ENCODE data around the gene OR51B4. TPM values are rescaled to one million over a fixed set of nuclear protein-coding genes. Genes with fewer than 3 reads are reported as not detected.

The OR51B4 gene
- total RNA-seq, 1 experiment from 2014 or later = 43.7 TPM

DNA sequence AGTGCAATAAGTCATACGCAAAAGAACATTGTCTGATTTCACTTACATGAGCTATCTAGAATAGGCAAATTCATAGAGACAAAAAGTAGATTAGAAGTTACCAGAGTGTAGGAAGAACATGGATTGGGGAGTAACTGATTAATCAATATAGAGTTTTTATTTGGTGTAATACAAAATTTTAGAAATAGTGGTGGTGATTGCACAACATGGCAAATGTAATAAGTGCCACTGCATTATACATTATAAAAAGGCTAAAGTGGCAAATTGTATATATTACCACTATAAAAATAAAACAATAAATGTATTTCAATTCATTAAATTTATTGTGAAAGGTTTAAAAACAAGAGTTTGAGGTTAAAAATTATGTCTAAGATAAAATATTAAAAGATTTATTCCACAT is 8.7 kb upstream of the OR51B4 start:
- POLR2A ChIA-PET = no interaction called here
- intact Hi-C loops (cut with micrococcal nuclease) = no loop called here
- Histone ChIP-seq H2AFZ (ENCODE audit: low read depth, low read length, poor library complexity, severe bottlenecking) (no peak overlapping the region), H3K27ac (ENCODE audit: low read depth, low read length) (no peak overlapping the region), H3K4me1 (ENCODE audit: control insufficient read depth in 1 of 2, insufficient read depth in 2 of 2, low read length in 2 of 2) (no peaks in the 10 kb centered on the region), H3K36me3 (ENCODE audit: control insufficient read depth in 1 of 2, insufficient read depth in 2 of 2, low read length in 2 of 2) (peaks cover 0 to 4% of the 10 kb centered on the region in 2 experiments; a peak in 2 of 4 replicates), H3K27me3 (ENCODE audit: insufficient read depth, low read length) (no peaks in the 10 kb centered on the region), H3K79me2 (ENCODE audit: insufficient read depth, low read length) (peaks cover 4% of the 10 kb centered on the region; the same call in 1 of the 2 replicates), H3K9me2 (ENCODE audit: insufficient read depth) (no peaks in the 10 kb centered on the region), H3K9ac (ENCODE audit: low read length) (no peak overlapping the region), H3K9me3 (ENCODE audit: control insufficient read depth in 1 of 2, insufficient read depth in 1 of 2, low read depth in 1 of 2, low read length in 2 of 2) (no peaks in the 10 kb centered on the region), H3K4me2 (ENCODE audit: low read length) (no peak overlapping the region), H3K4me3 (replicated peaks in 1 of 2; ENCODE audit: low read depth in 1 of 2, low read length in 2 of 2) (no peak overlapping the region), H4K20me1 (ENCODE audit: insufficient read depth) (0 out of 2 replicates have a peak, but pooled peaks cover 10% of the 10 kb centered on the region)
- CTCF ChIA-PET = no interaction called here
- BruUV-seq (replicated peaks) = no TSS peak
- no peak for ATAC-seq
- TF ChIP-seq SP1 (IDR thresholded peaks at IDR 0.05; ENCODE audit: low read depth) = no peak
- TF ChIP-seq RAD21 (IDR thresholded peaks at IDR 0.05; ENCODE audit: low read depth) = no peak
- TF ChIP-seq ZFX (IDR thresholded peaks at IDR 0.05) = no peak
- no peak for TF ChIP-seq ELF1 (IDR thresholded peaks at IDR 0.05; ENCODE audit: borderline replicate concordance, low read depth)
- TF ChIP-seq, protein P1, sequence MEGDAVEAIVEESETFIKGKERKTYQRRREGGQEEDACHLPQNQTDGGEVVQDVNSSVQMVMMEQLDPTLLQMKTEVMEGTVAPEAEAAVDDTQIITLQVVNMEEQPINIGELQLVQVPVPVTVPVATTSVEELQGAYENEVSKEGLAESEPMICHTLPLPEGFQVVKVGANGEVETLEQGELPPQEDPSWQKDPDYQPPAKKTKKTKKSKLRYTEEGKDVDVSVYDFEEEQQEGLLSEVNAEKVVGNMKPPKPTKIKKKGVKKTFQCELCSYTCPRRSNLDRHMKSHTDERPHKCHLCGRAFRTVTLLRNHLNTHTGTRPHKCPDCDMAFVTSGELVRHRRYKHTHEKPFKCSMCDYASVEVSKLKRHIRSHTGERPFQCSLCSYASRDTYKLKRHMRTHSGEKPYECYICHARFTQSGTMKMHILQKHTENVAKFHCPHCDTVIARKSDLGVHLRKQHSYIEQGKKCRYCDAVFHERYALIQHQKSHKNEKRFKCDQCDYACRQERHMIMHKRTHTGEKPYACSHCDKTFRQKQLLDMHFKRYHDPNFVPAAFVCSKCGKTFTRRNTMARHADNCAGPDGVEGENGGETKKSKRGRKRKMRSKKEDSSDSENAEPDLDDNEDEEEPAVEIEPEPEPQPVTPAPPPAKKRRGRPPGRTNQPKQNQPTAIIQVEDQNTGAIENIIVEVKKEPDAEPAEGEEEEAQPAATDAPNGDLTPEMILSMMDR (IDR thresholded peaks at IDR 0.05 in 2 of 3, conservative IDR thresholded peaks at IDR 0.05 in 1 of 3; ENCODE audit: borderline replicate concordance in 1 of 3, insufficient read depth in 1 of 3, low read depth in 2 of 3, low read length in 2 of 3) = no peak
- TF ChIP-seq JUND (IDR thresholded peaks at IDR 0.05) = no peak
- no peak for TF ChIP-seq EGR1 (IDR thresholded peaks at IDR 0.05; ENCODE audit: low read depth)
- TF ChIP-seq EZH2phosphoT487 (IDR thresholded peaks at IDR 0.05; ENCODE audit: borderline replicate concordance) = no peak
- no peak for TF ChIP-seq SRF (IDR thresholded peaks at IDR 0.05; ENCODE audit: low read depth)
- TF ChIP-seq, protein P2, sequence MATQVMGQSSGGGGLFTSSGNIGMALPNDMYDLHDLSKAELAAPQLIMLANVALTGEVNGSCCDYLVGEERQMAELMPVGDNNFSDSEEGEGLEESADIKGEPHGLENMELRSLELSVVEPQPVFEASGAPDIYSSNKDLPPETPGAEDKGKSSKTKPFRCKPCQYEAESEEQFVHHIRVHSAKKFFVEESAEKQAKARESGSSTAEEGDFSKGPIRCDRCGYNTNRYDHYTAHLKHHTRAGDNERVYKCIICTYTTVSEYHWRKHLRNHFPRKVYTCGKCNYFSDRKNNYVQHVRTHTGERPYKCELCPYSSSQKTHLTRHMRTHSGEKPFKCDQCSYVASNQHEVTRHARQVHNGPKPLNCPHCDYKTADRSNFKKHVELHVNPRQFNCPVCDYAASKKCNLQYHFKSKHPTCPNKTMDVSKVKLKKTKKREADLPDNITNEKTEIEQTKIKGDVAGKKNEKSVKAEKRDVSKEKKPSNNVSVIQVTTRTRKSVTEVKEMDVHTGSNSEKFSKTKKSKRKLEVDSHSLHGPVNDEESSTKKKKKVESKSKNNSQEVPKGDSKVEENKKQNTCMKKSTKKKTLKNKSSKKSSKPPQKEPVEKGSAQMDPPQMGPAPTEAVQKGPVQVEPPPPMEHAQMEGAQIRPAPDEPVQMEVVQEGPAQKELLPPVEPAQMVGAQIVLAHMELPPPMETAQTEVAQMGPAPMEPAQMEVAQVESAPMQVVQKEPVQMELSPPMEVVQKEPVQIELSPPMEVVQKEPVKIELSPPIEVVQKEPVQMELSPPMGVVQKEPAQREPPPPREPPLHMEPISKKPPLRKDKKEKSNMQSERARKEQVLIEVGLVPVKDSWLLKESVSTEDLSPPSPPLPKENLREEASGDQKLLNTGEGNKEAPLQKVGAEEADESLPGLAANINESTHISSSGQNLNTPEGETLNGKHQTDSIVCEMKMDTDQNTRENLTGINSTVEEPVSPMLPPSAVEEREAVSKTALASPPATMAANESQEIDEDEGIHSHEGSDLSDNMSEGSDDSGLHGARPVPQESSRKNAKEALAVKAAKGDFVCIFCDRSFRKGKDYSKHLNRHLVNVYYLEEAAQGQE (IDR thresholded peaks at IDR 0.05; ENCODE audit: low read depth) = no peak
- no peak for TF ChIP-seq EZH2 (IDR thresholded peaks at IDR 0.05)
- no peak for TF ChIP-seq TCF7L2 (IDR thresholded peaks at IDR 0.05; ENCODE audit: borderline replicate concordance, extremely low read depth, insufficient read depth, insufficient read length)
- no peak for TF ChIP-seq CBX3 (IDR thresholded peaks at IDR 0.05; ENCODE audit: low read depth)
- no peak for TF ChIP-seq CEBPB (IDR thresholded peaks at IDR 0.05; ENCODE audit: low read depth)
- TF ChIP-seq YY1 (IDR thresholded peaks at IDR 0.05; ENCODE audit: extremely low read depth, insufficient replicate concordance, low read depth, low read length) = no peak
- RAD21 ChIA-PET (ENCODE audit: low non-redundant PET in 1 of 2, low total read pairs in 2 of 2, uncharacterized antibody in 2 of 2, unreplicated experiment in 2 of 2) = no interaction called here
- DNase-seq (ENCODE audit: low read depth, low spot score) = no peak
